ENCODE results near the gene GPS1.

GRCh38 chr17:82021900-82022309, 29.8 kb upstream of the GPS1 start:
- TF ChIP-seq CTCF (IDR thresholded peaks at IDR 0.05): no peak
- no peak for TF ChIP-seq POLR2A (IDR thresholded peaks at IDR 0.05)
